ENCODE measurements around the gene SHROOM4.

The SHROOM4 gene

DNA sequence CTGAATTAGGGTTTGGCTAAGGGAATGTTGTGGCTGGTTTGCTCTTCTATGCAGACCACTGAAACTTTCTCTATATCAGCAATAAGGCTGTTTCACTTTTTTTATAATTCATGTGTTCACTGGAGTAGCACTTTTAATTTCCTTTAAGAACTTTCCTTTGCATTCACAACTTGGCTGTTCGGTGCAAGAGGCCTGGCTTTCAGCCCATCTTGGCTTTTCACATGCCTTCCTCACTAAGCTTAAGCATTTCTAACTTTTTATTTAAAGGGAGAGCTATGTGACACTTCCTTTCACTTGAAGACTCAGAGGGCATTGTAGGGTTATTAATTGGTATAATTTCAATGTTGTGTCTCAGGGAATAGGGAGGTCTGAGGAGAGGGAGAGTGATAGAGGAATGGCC lies 142.3 kb downstream of the SHROOM4 start:
- no peak overlapping the region for H3K27ac Mint-ChIP-seq
- H3K4me1 Mint-ChIP-seq (ENCODE audit: low read depth in 2 of 2) = no peaks in the 10 kb centered on the region

DNA sequence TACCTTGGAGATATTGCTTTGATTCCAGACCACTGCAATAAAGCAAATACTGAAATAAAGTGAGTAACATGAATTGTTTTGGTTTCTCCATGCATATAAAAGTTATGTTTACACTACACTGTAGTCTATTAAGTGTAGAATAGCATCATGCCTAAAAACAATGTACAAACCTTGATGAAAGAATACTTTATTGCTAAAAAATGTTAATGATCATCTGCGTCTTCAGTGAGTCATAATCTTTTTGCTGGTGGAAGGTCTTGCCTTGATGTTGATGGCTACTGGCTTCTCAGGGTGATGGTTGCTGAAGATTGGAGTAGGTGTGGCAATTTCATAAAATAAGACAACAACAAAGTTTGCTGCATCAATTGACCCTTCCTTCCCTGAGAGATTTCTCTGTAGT lies 145.1 kb downstream of the SHROOM4 start:
- no peak for DNase-seq
- Mint-ChIP-seq H3K4me1 (ENCODE audit: low read depth in 2 of 2) (no peaks in the 10 kb centered on the region), H3K9me3 (no peaks in the 10 kb centered on the region), H3K36me3 (ENCODE audit: insufficient read depth) (no peaks in the 10 kb centered on the region), H3K27me3 (peaks cover 0 to under 1% of the 10 kb centered on the region in 2 donors), H3K27ac (no peak overlapping the region), H3K4me3 (no peak overlapping the region)
- ATAC-seq (replicated peaks) = no peak

More for the DNA sequence above, 142.3 kb downstream of the SHROOM4 start:
- Mint-ChIP-seq H3K27me3 (no peaks in the 10 kb centered on the region), H3K9me3 (no peaks in the 10 kb centered on the region), H3K4me3 (no peak overlapping the region), H3K36me3 (ENCODE audit: insufficient read depth) (no peaks in the 10 kb centered on the region)
- no peak for ATAC-seq (replicated peaks)
- no peak for DNase-seq

DNA sequence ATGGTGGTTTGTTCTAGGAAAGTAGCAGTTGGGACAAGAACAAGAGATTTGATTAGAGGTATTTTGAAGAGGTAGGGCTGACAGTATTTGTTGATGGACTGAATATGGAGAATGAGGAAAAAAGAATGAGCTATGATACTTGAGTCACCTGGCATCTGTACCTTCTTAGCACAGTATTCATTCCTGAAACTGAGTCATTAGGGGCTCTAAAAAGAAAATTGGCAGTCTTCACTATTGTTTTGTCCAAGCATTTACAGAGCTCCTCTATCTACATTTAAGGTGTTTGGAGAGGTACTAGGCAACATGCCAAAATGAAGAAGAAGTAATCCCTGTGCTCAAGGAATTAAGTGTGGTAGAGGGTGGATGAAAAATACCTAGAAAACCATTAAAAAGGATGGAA lies 165.8 kb downstream of the SHROOM4 start:
- H3K9me3 Mint-ChIP-seq = no peaks in the 10 kb centered on the region
- no peak for ATAC-seq (replicated peaks)
- H3K27ac Mint-ChIP-seq = no peak overlapping the region
- H3K27me3 Mint-ChIP-seq = peaks cover 0 to 10% of the 10 kb centered on the region in 2 donors
- DNase-seq = no peak
- H3K4me1 Mint-ChIP-seq (ENCODE audit: low read depth in 2 of 2) = no peaks in the 10 kb centered on the region
- H3K36me3 Mint-ChIP-seq (ENCODE audit: insufficient read depth) = no peaks in the 10 kb centered on the region
- no peak overlapping the region for H3K4me3 Mint-ChIP-seq

DNA sequence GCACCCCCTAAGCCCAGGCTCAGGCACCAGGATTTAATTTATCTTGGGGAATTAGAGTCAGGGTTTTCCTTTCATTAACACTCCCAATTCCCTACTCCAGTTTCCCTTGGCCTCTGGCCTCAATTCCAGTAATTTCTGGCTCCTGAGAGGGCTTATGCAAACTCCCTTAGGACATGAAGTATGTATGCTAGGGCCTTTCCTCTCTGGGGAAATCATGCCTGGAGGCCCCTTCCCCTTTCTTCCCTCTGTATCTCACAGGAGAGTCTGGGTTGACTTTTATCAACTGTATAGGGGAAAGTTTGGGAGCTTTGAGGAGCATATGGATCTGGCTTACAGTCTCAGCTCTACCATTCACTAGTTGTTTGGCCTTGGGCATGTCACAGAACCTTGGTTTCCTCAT lies 169.5 kb downstream of the SHROOM4 start:
- ATAC-seq (replicated peaks) (no peak), DNase-seq (no peak)
- Mint-ChIP-seq H3K36me3 (ENCODE audit: insufficient read depth) (no peaks in the 10 kb centered on the region), H3K27ac (no peak overlapping the region), H3K27me3 (peaks cover 0 to 10% of the 10 kb centered on the region in 2 donors), H3K4me3 (no peak overlapping the region), H3K4me1 (ENCODE audit: low read depth in 2 of 2) (no peaks in the 10 kb centered on the region), H3K9me3 (no peaks in the 10 kb centered on the region)

DNA sequence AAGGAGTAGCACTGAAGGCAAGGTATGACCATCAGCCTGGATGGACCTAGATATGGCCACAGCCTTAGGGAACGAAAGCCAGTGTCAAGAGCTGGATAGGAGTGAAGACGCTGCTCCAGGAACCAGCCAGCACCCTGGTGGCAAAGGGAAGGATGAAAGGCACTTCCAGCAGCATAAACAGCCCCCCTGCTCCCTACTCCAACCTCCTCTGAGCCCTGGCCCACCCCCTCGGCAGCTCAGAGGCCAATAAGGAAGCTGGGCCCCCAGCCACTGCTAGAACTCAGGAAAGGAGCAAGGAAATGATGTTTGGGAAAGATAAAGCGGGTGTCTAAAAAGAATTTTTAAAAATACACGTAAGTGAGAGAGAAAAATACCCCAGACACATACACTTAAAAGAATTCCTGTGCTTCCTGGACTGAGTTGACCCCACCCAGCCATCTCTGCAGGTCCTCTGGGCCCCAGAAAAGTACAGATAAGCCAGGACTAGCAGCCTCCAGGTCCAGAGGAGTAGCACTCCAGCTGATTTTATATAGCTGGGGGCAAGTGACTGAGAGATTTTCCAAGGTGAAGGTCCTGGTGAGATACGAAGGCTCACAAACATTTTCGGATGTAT lies 170.4 kb downstream of the SHROOM4 start:
- Mint-ChIP-seq H3K27ac (no peak overlapping the region), H3K27me3 (peaks cover 0 to 10% of the 10 kb centered on the region in 2 donors), H3K4me1 (ENCODE audit: low read depth in 2 of 2) (no peaks in the 10 kb centered on the region), H3K36me3 (ENCODE audit: insufficient read depth) (no peaks in the 10 kb centered on the region), H3K4me3 (no peak overlapping the region), H3K9me3 (no peaks in the 10 kb centered on the region)
- ATAC-seq (replicated peaks) (no peak), DNase-seq (no peak)

DNA sequence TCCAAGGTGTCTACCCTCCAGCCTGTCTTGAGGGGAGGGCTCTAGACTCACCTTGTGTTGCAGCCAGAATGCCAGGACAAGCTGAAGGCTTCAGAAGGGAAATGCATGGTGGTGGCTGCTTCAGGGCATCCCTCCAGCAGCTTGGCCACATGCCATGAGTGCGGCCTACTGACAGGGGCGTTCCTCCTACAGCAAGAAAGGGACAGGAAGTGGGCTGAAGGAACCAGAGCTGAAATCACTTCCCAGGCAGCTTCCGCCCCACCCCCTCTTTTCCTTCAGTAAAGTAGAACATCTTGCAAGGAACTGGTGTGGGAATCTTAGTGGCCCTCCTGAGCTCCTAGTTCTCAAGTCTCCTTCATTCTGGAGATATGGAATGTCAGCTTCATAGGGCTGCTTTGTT lies 175.9 kb downstream of the SHROOM4 start:
- ATAC-seq (replicated peaks) (no peak), DNase-seq (peak in 1 of 3 experiments; percentile 0)
- no peak overlapping the region for H3K4me3 Mint-ChIP-seq
- no peaks in the 10 kb centered on the region for H3K27me3 Mint-ChIP-seq
- no peaks in the 10 kb centered on the region for H3K36me3 Mint-ChIP-seq (ENCODE audit: insufficient read depth)
- no peaks in the 10 kb centered on the region for H3K9me3 Mint-ChIP-seq
- H3K27ac Mint-ChIP-seq = no peak overlapping the region
- peaks cover 0 to 6% of the 10 kb centered on the region in 2 donors for H3K4me1 Mint-ChIP-seq (ENCODE audit: low read depth in 2 of 2)

DNA sequence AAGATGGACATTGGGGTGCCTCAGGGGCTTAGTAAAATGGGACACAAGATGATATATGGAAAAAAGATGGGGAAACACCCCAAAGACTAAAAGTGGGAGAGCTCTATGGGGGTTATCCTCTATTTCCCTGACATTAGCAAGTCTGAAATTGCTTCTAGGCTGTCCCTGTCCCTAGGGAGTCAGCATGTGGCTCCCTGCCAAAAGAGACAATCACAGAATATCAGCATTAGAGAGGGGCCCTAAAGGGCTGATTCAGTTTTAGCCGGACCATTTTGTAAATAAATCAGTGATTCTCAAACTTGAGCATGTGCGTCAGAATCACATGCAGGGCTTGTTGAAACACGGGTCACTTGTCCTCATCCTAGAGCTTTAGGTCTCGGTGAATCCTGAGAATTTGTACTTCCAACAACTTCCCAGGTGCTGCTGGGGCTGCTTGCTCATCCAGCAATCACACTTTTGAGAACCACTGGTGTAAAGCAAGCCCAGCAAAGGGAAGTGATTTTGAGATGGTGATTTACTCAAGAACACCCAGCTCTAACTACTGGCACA lies 178.1 kb downstream of the SHROOM4 start:
- no peak overlapping the region for H3K4me3 Mint-ChIP-seq
- H3K27ac Mint-ChIP-seq = no peak overlapping the region
- H3K4me1 Mint-ChIP-seq (ENCODE audit: low read depth in 2 of 2) = peaks cover 0 to 6% of the 10 kb centered on the region in 2 donors
- no peaks in the 10 kb centered on the region for H3K36me3 Mint-ChIP-seq (ENCODE audit: insufficient read depth)
- no peak for DNase-seq
- no peak for ATAC-seq (replicated peaks)
- no peaks in the 10 kb centered on the region for H3K27me3 Mint-ChIP-seq
- H3K9me3 Mint-ChIP-seq = no peaks in the 10 kb centered on the region

DNA sequence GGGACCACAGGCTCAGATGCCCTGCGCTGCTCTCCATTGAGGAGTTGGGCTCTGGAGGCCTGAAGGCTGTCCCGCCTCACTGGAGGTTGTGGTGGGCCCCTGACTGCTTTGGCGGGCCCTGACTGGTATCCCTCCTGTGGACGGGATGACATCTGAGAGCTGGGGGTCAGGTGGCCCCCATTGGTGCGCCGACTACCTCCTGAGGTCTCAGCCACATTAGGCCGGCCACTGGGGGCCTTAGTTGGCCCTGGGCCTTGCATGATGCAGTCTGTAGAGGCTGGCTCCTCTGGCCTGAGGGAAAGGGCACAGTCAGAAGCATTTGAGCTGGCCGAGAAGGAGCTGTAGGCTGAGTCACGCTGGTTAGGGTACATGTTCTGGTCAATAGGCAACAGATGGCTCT lies 178.8 kb downstream of the SHROOM4 start:
- H3K4me3 Mint-ChIP-seq = no peak overlapping the region
- no peaks in the 10 kb centered on the region for H3K27me3 Mint-ChIP-seq
- H3K9me3 Mint-ChIP-seq = no peaks in the 10 kb centered on the region
- ATAC-seq (replicated peaks) (no peak), DNase-seq (no peak)
- no peaks in the 10 kb centered on the region for H3K36me3 Mint-ChIP-seq (ENCODE audit: insufficient read depth)
- H3K4me1 Mint-ChIP-seq (ENCODE audit: low read depth in 2 of 2) = peaks cover 0 to 6% of the 10 kb centered on the region in 2 donors
- no peak overlapping the region for H3K27ac Mint-ChIP-seq

DNA sequence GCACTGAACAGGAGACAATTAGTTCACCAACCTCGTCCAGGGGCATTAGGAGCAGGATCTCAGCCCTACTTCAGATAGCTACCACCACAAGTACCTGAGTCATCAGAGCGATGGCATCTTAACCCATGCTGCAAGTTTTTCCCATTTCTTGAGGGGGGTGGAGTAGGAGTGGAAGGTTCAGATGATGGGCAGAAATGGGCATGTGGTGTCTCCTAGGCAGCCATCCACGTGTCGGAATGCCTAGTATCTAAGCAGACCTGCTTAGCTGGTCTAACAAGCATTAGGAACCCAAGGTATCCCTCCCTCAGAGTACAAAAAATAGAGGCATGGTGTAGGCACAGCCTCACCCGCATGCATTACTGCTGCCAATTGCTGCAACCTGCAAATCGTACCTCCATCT lies 184.2 kb downstream of the SHROOM4 start:
- no peak overlapping the region for H3K27ac Mint-ChIP-seq
- no peak for ATAC-seq (replicated peaks)
- no peaks in the 10 kb centered on the region for H3K9me3 Mint-ChIP-seq
- H3K4me3 Mint-ChIP-seq = no peak overlapping the region
- DNase-seq = no peak
- H3K4me1 Mint-ChIP-seq (ENCODE audit: low read depth in 2 of 2) = no peaks in the 10 kb centered on the region
- H3K27me3 Mint-ChIP-seq = peaks cover 0 to 8% of the 10 kb centered on the region in 2 donors
- no peaks in the 10 kb centered on the region for H3K36me3 Mint-ChIP-seq (ENCODE audit: insufficient read depth)

DNA sequence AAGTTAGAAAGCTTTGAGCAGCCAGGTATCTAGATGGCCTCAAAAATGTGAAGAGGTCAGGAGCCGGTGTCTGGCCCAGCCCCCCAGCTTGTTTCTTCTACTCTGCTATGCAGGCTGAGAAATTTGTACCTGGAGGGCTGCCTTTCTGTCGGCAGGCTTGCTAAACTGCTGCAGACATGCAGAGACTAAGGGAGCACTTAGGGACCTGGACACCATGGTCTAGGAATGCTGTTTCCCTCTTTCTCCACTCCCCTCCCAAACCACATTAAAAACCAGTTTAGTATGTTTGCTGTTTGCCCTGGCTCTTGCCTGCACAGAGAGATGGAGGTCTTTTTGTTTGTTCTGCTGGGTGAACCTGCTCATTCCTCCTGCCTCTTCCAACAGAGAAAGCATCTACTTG lies 186.3 kb downstream of the SHROOM4 start:
- H3K36me3 Mint-ChIP-seq (ENCODE audit: insufficient read depth) = no peaks in the 10 kb centered on the region
- no peak for ATAC-seq (replicated peaks)
- H3K9me3 Mint-ChIP-seq = no peaks in the 10 kb centered on the region
- no peak overlapping the region for H3K4me3 Mint-ChIP-seq
- DNase-seq = no peak
- no peak overlapping the region for H3K27ac Mint-ChIP-seq
- peaks cover 9 to 14% of the 10 kb centered on the region in 2 donors for H3K27me3 Mint-ChIP-seq
- H3K4me1 Mint-ChIP-seq (ENCODE audit: low read depth in 2 of 2) = no peaks in the 10 kb centered on the region

DNA sequence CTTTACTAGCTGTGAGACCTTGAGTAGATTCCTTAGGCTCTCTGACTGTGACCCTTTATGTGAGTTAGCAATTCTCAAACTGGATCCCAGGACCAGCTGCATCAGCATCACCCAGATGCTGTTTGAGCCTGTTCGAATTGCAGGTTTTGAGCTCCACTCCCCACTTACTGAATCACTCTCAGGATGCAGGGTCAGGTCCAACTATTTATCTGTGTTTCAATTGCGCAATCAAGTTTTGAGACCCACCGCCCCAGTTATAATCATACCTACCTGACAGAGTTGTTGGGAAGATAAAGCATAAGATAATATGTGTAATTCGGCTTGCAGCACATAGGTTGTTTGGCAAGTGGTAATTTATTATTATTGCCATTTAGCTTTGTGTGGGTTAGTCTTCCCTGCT lies 187.6 kb downstream of the SHROOM4 start:
- ATAC-seq (replicated peaks) = no peak
- H3K4me1 Mint-ChIP-seq (ENCODE audit: low read depth in 2 of 2) = no peaks in the 10 kb centered on the region
- H3K27ac Mint-ChIP-seq = no peak overlapping the region
- peaks cover 9 to 14% of the 10 kb centered on the region in 2 donors for H3K27me3 Mint-ChIP-seq
- no peak overlapping the region for H3K4me3 Mint-ChIP-seq
- H3K36me3 Mint-ChIP-seq (ENCODE audit: insufficient read depth) = no peaks in the 10 kb centered on the region
- DNase-seq = no peak
- H3K9me3 Mint-ChIP-seq = no peaks in the 10 kb centered on the region

DNA sequence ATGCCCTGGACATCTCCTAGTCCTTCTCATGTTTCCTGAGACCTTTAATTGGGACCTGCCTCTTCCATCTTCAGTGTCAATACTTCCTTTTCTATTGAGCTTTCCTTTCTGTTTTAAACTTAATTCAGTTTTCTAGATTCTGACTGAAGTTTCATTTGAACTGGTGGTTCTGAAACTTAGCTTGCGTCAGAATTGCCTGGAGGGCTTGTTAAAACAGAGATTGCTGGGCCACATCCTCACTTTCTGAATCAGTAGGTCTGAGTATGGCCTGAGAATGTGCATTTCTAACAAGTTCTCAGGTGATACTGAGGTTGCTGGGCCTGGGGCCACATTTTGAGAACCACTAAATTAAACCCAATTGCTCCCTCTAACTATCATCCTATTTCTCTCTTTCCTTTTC lies 191.2 kb downstream of the SHROOM4 start:
- no peaks in the 10 kb centered on the region for H3K4me1 Mint-ChIP-seq (ENCODE audit: low read depth in 2 of 2)
- no peak for ATAC-seq (replicated peaks)

DNA sequence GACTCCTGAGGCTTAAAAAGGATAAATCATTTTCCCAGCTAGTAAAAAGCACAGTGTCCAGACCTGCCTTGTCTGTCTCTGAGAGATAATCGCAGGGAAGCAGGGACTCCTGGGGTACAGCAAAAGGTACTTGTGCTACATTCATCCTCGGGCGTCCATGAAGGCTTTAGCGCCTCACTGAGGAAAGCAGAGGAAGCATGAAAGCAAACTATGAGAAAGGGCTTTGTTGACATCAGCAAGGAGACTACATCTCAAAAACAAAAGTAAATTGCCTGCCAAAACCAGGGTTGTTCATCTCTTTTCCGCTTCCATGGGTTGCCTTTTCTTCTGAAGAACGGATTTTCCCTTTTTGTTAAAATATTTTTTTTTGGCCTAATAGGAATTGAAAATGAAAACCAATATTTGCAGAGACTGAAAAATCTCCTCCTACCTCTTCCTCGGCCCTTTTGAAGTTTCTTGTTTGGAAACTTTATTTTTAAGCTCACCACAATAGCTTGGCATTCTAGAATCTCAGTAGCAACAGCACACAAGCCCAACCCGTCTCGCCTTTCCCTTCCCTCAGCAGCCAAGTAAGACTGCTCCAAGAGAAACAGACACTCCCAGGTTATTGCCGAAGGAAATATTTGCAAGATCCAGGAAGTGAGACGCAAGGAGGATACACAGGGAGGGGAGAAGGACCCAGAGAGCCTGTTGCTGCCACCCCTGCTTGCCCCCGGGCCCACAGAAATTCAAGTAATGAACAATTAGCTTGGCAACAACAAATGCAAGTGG lies 195.0 kb downstream of the SHROOM4 start:
- Mint-ChIP-seq H3K4me1 (ENCODE audit: low read depth in 2 of 2) (no peaks in the 10 kb centered on the region), H3K27me3 (peaks cover 4 to 5% of the 10 kb centered on the region in 2 donors), H3K36me3 (ENCODE audit: insufficient read depth) (no peaks in the 10 kb centered on the region), H3K27ac (no peak overlapping the region), H3K9me3 (no peaks in the 10 kb centered on the region), H3K4me3 (no peak overlapping the region)
- no peak for ATAC-seq (replicated peaks)
- no peak for DNase-seq

More for the DNA sequence above, 191.2 kb downstream of the SHROOM4 start:
- DNase-seq = no peak
- Mint-ChIP-seq H3K4me3 (no peak overlapping the region), H3K27ac (no peak overlapping the region), H3K27me3 (peaks cover 6 to 9% of the 10 kb centered on the region in 2 donors), H3K36me3 (ENCODE audit: insufficient read depth) (no peaks in the 10 kb centered on the region), H3K9me3 (no peaks in the 10 kb centered on the region)

DNA sequence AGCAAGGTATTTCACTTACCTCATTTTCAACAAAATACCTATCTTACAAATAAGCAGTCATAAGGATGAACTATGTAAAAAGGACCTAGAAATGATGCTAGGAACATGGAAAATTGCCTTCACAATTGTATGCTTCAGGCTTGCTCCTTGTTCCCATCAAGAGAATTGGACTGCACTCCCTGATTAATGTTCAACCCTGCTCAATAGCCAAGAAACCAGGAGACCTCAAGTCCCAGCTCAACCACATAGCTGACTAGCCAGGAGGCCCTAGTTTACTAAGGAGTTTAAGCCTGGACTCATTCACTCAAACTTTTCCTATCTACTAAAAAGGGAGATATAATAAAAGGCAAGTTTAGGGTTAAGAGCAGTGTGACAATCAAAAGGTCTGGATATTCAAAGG lies 196.8 kb downstream of the SHROOM4 start:
- DNase-seq (no peak), ATAC-seq (replicated peaks) (no peak)
- Mint-ChIP-seq H3K4me3 (no peak overlapping the region), H3K36me3 (ENCODE audit: insufficient read depth) (no peaks in the 10 kb centered on the region), H3K4me1 (ENCODE audit: low read depth in 2 of 2) (no peaks in the 10 kb centered on the region), H3K27me3 (peaks cover 0 to 5% of the 10 kb centered on the region in 2 donors), H3K27ac (no peak overlapping the region), H3K9me3 (no peaks in the 10 kb centered on the region)
